HG02678 (cell line): ENCODE measurements around the gene MRPL37.

Experiments
- ATAC-seq: cut with Tn5 transposase; IDR thresholded peaks from one replicate; pipeline ENCODE4 v1.9.1; 2021; ENCODE audit warnings: mild to moderate bottlenecking, moderate library complexity; ENCODE audit not compliant: unreplicated experiment

The MRPL37 gene

DNA sequence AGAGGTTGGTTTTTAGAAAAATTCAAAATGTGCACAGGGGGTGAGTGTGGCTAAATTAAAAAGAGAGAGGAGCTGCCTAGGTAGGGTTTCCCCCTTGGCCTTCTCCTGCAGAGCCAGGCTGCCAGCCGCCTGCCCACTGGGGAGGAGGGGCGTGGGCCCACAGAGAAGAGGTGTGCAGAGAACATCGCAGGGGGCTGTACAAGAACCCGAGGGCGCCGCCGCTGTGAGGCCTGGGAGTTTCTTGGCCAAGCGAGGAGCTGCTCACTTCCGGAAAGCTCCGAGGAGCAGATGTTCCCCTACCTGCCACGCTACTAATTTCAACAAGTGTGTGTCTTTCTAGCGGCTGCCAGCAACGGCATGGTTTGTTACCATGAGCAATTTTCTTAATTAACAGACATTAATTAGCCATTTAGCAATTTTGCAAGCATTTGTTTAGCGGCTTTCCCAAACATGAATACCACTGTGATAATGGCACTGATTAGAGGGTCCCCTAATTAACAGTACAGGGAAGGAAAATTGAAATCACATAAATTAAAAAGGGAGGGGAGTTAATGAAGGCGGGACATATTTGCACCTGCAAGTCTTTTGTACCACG is 59.7 kb downstream of the MRPL37 start:
- no peak for ATAC-seq

DNA sequence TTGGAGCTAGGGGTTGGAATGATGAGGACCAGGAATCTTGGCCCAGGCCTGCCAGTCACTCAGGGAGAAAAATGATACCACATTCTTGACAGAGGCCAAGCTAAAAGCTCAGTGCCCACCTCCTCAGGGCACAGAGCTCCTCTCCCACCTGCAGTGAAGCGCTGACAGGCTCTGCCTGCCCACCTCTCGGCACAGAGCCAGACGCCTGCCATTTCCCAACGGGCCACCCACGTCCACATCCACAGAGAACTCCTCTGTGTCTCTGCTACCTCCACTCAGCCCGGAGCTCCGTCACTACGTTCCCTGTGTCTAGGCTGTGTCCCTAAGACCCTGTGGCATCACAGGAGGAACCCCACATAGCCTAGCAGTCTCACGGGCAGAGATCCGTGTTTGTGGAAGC is 60.8 kb downstream of the MRPL37 start:
- no peak for ATAC-seq

DNA sequence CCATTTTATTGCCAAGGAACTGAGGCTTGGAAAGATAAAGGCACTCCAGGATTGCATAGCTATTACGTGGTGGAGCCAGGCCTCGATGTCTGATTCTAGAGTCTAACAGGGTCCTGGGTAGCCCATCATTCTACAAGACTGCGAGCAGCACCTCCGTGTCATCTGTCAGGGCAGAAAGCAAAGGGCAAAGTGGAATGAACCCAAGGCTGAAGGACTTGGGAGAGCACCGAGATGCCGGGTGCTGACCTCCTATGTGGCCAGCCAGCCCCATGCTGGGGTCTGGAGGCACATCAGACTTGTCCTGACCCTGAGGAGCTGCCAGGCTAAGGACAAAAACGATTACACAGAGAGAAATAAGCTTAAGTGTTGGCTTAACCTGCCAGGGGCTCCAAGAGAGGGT is 62.3 kb downstream of the MRPL37 start:
- ATAC-seq: no peak

DNA sequence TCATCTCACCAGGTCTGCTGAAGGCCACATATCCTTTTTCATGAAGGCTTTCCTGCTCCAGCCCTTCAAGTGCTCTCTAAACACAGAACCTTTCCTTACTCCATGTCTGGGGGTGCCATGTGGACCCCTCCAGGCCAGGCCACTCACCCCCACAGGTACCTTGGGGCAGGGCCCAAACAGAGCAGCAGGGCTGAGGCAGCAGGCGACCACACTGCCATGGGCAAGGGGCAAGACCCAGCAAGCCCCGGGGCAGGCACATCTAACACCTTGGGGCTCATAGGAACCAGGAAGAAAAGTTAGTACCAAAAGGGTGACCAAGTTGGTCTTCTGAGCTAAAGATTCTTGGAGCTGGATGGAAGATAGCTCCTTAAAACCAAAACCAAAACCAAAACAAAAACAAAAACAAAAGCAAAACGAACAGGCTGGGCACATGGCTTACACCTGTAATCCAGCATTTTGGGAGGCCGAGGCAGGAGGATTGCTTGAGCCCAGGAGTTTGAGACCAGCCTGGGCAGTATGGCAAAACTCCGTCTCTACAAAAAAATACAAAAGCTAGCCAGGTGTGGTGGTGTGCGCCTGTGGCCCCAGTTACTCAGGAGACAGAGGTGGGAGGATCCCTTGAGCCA is 63.7 kb downstream of the MRPL37 start:
- no peak for ATAC-seq

DNA sequence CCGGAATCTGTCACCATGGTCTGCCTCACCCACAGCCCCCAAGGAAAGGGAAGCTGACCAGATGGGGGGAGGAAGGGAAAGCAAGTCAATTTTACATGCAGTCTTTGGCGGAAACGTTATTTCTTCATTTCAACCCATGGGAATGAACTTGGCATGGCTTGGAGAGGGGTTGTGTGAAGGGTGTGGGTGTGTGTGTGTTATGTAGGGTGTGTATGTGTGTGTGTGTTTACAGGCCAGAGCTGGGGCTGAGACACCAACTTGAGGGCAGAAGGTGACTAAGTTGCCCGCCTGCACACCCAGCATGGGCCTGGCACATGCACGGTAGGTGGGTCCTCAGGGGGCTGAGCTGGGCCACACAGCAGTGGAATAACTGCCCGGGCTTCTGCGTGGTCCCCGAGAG is 65.2 kb downstream of the MRPL37 start:
- no peak for ATAC-seq

DNA sequence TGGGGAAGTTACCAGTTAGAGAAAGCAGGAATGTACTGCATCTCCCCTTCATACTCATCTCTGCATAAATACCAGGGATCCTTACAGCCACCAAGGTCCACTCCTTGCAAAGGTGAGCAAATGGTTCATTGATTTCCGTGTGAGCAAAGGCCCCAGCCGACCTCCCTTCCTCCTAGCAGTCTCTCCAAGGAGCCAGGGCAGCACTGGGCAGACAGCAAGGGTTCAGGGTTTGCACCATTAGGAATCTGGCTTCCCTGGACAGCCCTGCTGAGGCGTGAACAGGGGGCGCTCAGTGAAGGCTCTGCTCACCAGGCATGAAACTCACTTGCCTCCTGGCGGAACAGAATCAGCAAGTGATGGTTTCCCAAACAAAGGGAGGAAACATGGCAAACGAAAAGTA is 65.7 kb downstream of the MRPL37 start:
- ATAC-seq: no peak

DNA sequence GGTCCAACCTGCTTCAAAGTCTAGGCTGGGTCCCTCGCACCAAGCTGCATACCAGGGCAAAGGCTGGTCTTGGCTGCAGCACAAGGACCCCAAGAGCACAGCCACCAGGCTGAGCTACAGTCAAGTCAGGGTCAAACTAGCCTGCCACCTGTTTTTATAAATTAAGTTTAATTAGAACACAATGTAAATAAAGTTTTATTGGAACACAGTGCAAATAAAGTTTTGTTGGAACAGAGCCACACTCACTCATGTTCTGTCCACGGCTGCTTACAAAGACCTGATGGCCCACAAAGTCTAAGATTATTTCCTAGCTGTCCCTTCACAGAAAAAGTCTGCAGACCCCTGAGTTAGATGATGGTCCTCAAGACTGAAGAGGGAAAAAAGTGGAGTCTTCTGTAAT is 66.2 kb downstream of the MRPL37 start:
- ATAC-seq: no peak

DNA sequence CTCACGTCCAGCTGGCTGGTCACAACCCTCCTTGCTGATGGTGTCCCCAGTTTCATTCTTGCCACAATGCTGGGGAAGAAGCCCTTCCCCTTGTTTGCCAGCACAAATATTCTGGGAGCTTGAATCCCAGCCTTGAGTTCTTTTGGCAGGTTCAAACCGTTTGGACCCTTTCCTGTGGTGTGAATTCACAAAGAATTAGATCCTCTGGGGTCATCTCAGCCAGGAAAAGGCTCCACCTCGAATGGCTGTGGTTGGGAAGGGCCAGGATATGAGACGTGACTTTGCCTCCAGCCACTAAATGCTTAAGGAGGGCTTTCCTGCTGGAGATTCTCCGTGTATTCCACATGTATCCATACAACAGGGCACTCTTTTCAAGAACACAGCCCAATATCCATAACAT is 66.9 kb downstream of the MRPL37 start:
- no peak for ATAC-seq
